ENCODE measurements around the gene OR52E4. TPM values are rescaled to one million over a fixed set of nuclear protein-coding genes. Genes with fewer than 3 reads are reported as not detected.

Gene OR52E4
- polyA plus RNA-seq, 1 donor (not counting 4 experiments of a cell fraction or from before 2014, with no cell fraction given): not detected

- DNase-seq (ENCODE audit: low read depth, low spot score) (no peak), FAIRE-seq (no peak)
- Histone ChIP-seq H3K36me3 (ENCODE audit: control insufficient read depth in 2 of 2, extremely low read depth in 1 of 2, insufficient read depth in 2 of 2, low read length in 2 of 2) (no peaks in the 10 kb centered on the region), H3K27me3 (ENCODE audit: control insufficient read depth, extremely low read depth, insufficient read depth, low read length) (no peaks in the 10 kb centered on the region), H3K9me1 (ENCODE audit: control insufficient read depth, extremely low read depth, insufficient read depth, low read length) (no peaks in the 10 kb centered on the region), H3K79me2 (ENCODE audit: control insufficient read depth, insufficient read depth, low read length) (no peaks in the 10 kb centered on the region), H3K4me1 (ENCODE audit: control insufficient read depth, extremely low read depth, insufficient read depth, low read length) (no peaks in the 10 kb centered on the region), H3K27ac (ENCODE audit: control insufficient read depth, insufficient read depth, low read length) (no peak overlapping the region), H2AFZ (ENCODE audit: control insufficient read depth, low read length) (no peak overlapping the region), H3K9ac (ENCODE audit: control insufficient read depth, extremely low read depth, insufficient read depth, low read length) (no peak overlapping the region), H3K4me2 (ENCODE audit: control insufficient read depth, extremely low read depth, insufficient read depth, low read depth, low read length) (no peak overlapping the region), H3K4me3 (ENCODE audit: control insufficient read depth in 2 of 3, extremely low read depth in 1 of 3, insufficient read depth in 2 of 3, low read depth in 1 of 3, low read length in 3 of 3) (no peak overlapping the region), H3K9me3 (ENCODE audit: control insufficient read depth, low read depth, low read length) (peaks cover 2% of the 10 kb centered on the region), H4K20me1 (ENCODE audit: control insufficient read depth, extremely low read depth, insufficient read depth, low read length) (no peaks in the 10 kb centered on the region)
- no peak for TF ChIP-seq CTCF (optimal IDR thresholded peaks at IDR 0.05 in 1 of 3, IDR thresholded peaks at IDR 0.05 in 1 of 3, conservative IDR thresholded peaks at IDR 0.05 in 1 of 3; ENCODE audit: extremely low read depth in 1 of 3, insufficient read depth in 2 of 3, low read length in 3 of 3)
- no peak for TF ChIP-seq EZH2 (IDR thresholded peaks at IDR 0.05; ENCODE audit: low read length)
- dilution Hi-C loops (cut with MboI; ENCODE audit: extremely low pct_ligation_motif_present, low sequenced_read_pairs): no loop called here
Observed at GRCh38 chr11:5932671-5933070, 52.2 kb downstream of the OR52E4 start.

- DNase-seq (ENCODE audit: low read depth, low spot score) (no peak), FAIRE-seq (no peak)
- dilution Hi-C loops (cut with MboI; ENCODE audit: extremely low pct_ligation_motif_present, low sequenced_read_pairs): no loop called here
- TF ChIP-seq EZH2 (IDR thresholded peaks at IDR 0.05; ENCODE audit: low read length): no peak
- TF ChIP-seq CTCF (optimal IDR thresholded peaks at IDR 0.05 in 1 of 3, IDR thresholded peaks at IDR 0.05 in 1 of 3, conservative IDR thresholded peaks at IDR 0.05 in 1 of 3; ENCODE audit: extremely low read depth in 1 of 3, insufficient read depth in 2 of 3, low read length in 3 of 3): no peak
- H4K20me1 ChIP-seq (ENCODE audit: control insufficient read depth, extremely low read depth, insufficient read depth, low read length): no peaks in the 10 kb centered on the region
- no peaks in the 10 kb centered on the region for H3K4me1 ChIP-seq (ENCODE audit: control insufficient read depth, extremely low read depth, insufficient read depth, low read length)
- H3K36me3 ChIP-seq (ENCODE audit: control insufficient read depth in 2 of 2, extremely low read depth in 1 of 2, insufficient read depth in 2 of 2, low read length in 2 of 2): no peaks in the 10 kb centered on the region
- no peaks in the 10 kb centered on the region for H3K79me2 ChIP-seq (ENCODE audit: control insufficient read depth, insufficient read depth, low read length)
- no peaks in the 10 kb centered on the region for H3K9me1 ChIP-seq (ENCODE audit: control insufficient read depth, extremely low read depth, insufficient read depth, low read length)
- H3K27ac ChIP-seq (ENCODE audit: control insufficient read depth, insufficient read depth, low read length): no peak overlapping the region
- no peak overlapping the region for H3K9ac ChIP-seq (ENCODE audit: control insufficient read depth, extremely low read depth, insufficient read depth, low read length)
- peaks cover 2% of the 10 kb centered on the region for H3K9me3 ChIP-seq (ENCODE audit: control insufficient read depth, low read depth, low read length)
- no peak overlapping the region for H2AFZ ChIP-seq (ENCODE audit: control insufficient read depth, low read length)
- H3K4me3 ChIP-seq (ENCODE audit: control insufficient read depth in 2 of 3, extremely low read depth in 1 of 3, insufficient read depth in 2 of 3, low read depth in 1 of 3, low read length in 3 of 3): no peak overlapping the region
- H3K4me2 ChIP-seq (ENCODE audit: control insufficient read depth, extremely low read depth, insufficient read depth, low read depth, low read length): no peak overlapping the region
- H3K27me3 ChIP-seq (ENCODE audit: control insufficient read depth, extremely low read depth, insufficient read depth, low read length): no peaks in the 10 kb centered on the region
Observed at GRCh38 chr11:5933116-5933515, 52.7 kb downstream of the OR52E4 start.

Other genes with a start within 250 kb of the OR52E4 start
- 23.2 to 34.6 TPM (median 26.3 TPM) in 3 replicates for gene TRIM5, start 195.6 kb upstream of the OR52E4 start, polyA plus RNA-seq
- gene TRIM22, start 190.8 kb upstream of the OR52E4 start, polyA plus RNA-seq: 86.0 to 119 TPM (median 117 TPM) in 3 replicates
- gene OR56B1, start 144.2 kb upstream of the OR52E4 start, polyA plus RNA-seq: 0.04 TPM in 1 of 3 replicates, not detected in the others
- gene OR52N4, start 126.4 kb upstream of the OR52E4 start, polyA plus RNA-seq: 0.23 TPM in 1 of 3 replicates, not detected in the others
- not detected in 3 replicates for gene OR52N5, start 97.3 kb upstream of the OR52E4 start, polyA plus RNA-seq
- gene OR52N1, start 89.4 kb upstream of the OR52E4 start, polyA plus RNA-seq: not detected in 3 replicates
- gene OR52N2, start 71.7 kb upstream of the OR52E4 start, polyA plus RNA-seq: not detected in 3 replicates
- gene OR52E6, start 38.7 kb upstream of the OR52E4 start, polyA plus RNA-seq: not detected in 3 replicates
- gene OR52E8, start 22.9 kb upstream of the OR52E4 start, polyA plus RNA-seq: not detected in 3 replicates
- gene OR52E5, start 12.6 kb downstream of the OR52E4 start, polyA plus RNA-seq: not detected in 3 replicates
- not detected in 3 replicates for gene OR56A3, start 61.6 kb downstream of the OR52E4 start, polyA plus RNA-seq
- not detected in 3 replicates for gene OR56A5, start 87.9 kb downstream of the OR52E4 start, polyA plus RNA-seq
- gene OR52L1, start 106.4 kb downstream of the OR52E4 start, polyA plus RNA-seq: not detected in 3 replicates
- not detected in 3 replicates for gene OR56A4, start 126.3 kb downstream of the OR52E4 start, polyA plus RNA-seq
- not detected in 3 replicates for gene OR56A1, start 150.1 kb downstream of the OR52E4 start, polyA plus RNA-seq
- gene OR56B4, start 227.1 kb downstream of the OR52E4 start, polyA plus RNA-seq: not detected in 3 replicates

Measured in keratinocyte (primary cell).